Measurements from ENCODE around the gene SLC30A2.

DNA sequence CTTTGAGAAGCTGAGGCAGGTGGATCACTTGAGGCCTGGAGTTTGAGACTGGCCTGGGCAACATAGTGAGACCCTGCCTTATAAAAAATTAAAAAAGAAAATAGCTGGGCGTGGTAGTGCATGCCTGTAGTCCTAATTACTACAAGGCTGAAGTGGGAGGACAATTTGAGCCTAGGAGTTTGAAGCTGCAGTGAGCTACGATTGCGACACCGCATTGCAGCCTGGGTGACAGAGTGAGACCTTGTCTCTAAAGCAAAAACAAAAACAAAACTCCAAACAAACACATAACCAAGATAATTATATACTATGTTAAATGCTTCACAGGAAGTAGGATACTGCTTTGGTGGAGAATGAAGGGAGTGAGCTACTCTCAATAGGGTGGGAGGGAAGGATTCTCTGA, 42.7 kb downstream of the SLC30A2 start:
- TF ChIP-seq POLR2A (IDR thresholded peaks at IDR 0.05) (no peak), CTCF (IDR thresholded peaks at IDR 0.05) (no peak)

Data from testis (tissue), 2 donors.